HFFc6 (cell line): ENCODE data around the gene WASF2. TPM values are rescaled to one million over a fixed set of nuclear protein-coding genes. Genes with fewer than 3 reads are reported as not detected.
"Not testable (repeated sequence)": the region's sequence is repeated elsewhere in the genome, so short reads cannot be mapped to it uniquely, and the experiment has no call there.

Experiments
- DNase-seq: peaks from one replicate; pipeline ENCODE4 v3.0.0-alpha.2; 2018
- H3K27ac Mint-ChIP-seq: 2 replicates; pipeline ENCODE4 v1.8.0; 2020; ENCODE audit warnings: mild to moderate bottlenecking, mixed read lengths
- H3K27me3 Mint-ChIP-seq: 2 replicates; pipeline ENCODE4 v1.8.0; 2021; ENCODE audit warnings: mild to moderate bottlenecking, moderate library complexity, mixed read lengths; ENCODE audit not compliant: insufficient read depth
- H3K36me3 Mint-ChIP-seq: 2 replicates; pipeline ENCODE4 v1.8.0; 2021; ENCODE audit warnings: low read depth, mixed read lengths
- H3K4me1 Mint-ChIP-seq: 2 replicates; pipeline ENCODE4 v1.8.0; 2020; ENCODE audit warnings: low read depth, mixed read lengths
- H3K4me3 Mint-ChIP-seq: 2 replicates; pipeline ENCODE4 v1.8.0; 2020; ENCODE audit warnings: mild to moderate bottlenecking, moderate library complexity, mixed read lengths
- H3K9me3 Mint-ChIP-seq: 2 replicates; pipeline ENCODE4 v1.8.0; 2020; ENCODE audit warnings: mild to moderate bottlenecking, mixed read lengths
- total RNA-seq, 6 experiments: library from RNA; stranded (reverse); fragmentation: NEBNext Ultra II Directional; extraction: Animal tissue kit (Norgen Biotek cat#: 25700); gene quantifications; 2 replicates in 1 of 6; 3 replicates in 5 of 6; pipeline ENCODE4 v1.2.3, GENCODE V29; 2021
- TF ChIP-seq, protein P1 (sequence below): fragments of 200-600 bp; sonication (generic); IDR thresholded peaks from 2 replicates; pipeline ENCODE4 v1.5.0; 2021; ENCODE audit warnings: antibody characterized with exemption, mild to moderate bottlenecking

Gene WASF2
- total RNA-seq, 6 experiments from 2014 or later = 84.4 to 99.7 (median 93.1) TPM

DNA sequence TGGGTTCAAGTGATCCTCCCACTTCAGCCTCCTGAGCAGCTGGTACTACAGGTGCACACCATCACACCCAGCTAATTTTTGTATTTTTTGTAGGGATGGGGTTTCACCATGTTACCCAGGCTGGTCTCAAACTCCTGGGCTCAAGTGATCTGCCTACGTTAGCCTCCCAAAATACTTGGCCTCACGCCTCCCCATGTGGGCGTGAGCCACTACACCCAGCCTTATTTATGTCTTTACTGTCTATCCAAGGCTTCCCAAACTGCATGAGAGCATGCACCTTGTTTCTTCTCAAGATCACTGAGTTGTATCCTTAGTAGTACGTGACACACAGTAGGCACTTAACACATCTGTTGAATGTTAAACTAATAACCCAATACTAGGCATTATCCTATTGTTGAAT, 14.2 kb downstream of the WASF2 start:
- no peaks in the 10 kb centered on the region for H3K27me3 Mint-ChIP-seq
- peaks cover 5% of the 10 kb centered on the region; the same call in 1 of the 2 replicates for H3K36me3 Mint-ChIP-seq
- DNase-seq = no peak
- no peaks in the 10 kb centered on the region for H3K9me3 Mint-ChIP-seq
- H3K4me1 Mint-ChIP-seq = peaks cover 25% of the 10 kb centered on the region
- TF ChIP-seq, protein P1, sequence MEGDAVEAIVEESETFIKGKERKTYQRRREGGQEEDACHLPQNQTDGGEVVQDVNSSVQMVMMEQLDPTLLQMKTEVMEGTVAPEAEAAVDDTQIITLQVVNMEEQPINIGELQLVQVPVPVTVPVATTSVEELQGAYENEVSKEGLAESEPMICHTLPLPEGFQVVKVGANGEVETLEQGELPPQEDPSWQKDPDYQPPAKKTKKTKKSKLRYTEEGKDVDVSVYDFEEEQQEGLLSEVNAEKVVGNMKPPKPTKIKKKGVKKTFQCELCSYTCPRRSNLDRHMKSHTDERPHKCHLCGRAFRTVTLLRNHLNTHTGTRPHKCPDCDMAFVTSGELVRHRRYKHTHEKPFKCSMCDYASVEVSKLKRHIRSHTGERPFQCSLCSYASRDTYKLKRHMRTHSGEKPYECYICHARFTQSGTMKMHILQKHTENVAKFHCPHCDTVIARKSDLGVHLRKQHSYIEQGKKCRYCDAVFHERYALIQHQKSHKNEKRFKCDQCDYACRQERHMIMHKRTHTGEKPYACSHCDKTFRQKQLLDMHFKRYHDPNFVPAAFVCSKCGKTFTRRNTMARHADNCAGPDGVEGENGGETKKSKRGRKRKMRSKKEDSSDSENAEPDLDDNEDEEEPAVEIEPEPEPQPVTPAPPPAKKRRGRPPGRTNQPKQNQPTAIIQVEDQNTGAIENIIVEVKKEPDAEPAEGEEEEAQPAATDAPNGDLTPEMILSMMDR = no peak
- H3K27ac Mint-ChIP-seq = no peak overlapping the region
- H3K4me3 Mint-ChIP-seq = no peak overlapping the region

DNA sequence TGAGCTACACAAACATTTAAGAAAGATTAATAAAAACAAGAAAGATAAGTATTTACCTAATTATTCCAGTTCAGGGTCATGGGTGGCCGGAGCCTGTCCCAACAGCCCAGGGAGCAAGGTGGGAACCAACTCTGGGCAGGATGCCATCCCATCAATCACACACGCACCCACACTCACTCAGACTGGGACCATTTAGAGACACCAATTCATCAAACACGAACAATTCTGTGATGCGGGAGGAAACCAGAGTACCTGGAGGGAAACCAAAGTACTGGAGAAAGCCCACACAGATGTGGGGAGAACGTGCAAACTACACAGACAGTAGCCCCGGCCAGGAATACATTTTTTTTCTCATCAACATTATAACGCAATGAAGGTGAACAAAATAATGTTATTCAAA, 16.2 kb downstream of the WASF2 start:
- TF ChIP-seq, protein P1 = no peak
- Mint-ChIP-seq H3K4me1 (peaks cover 30% of the 10 kb centered on the region), H3K27ac (no peak overlapping the region), H3K27me3 (no peaks in the 10 kb centered on the region), H3K4me3 (no peak overlapping the region), H3K9me3 (no peaks in the 10 kb centered on the region), H3K36me3 (peaks cover 14% of the 10 kb centered on the region)
- no peak for DNase-seq

DNA sequence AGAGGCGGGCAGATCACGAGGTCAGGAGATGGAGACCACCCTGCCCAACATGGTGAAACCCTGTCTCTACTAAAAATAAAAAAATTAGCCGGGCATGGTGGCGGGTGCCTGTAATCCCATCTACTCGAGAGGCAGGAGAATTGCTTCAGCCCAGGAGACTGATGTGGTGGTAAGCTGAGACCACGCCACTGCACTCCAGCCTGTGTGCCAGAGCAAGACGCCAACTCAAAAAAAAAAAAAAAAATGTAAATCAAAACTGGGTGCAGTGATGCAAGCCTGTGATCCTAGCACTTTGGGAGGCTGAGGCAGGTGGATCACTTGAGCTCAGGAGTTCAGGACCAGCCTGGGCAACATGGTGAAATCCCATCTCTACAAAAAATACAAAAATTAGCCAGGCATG, 17.9 kb downstream of the WASF2 start:
- H3K27me3 Mint-ChIP-seq, H3K4me3 Mint-ChIP-seq, H3K9me3 Mint-ChIP-seq, DNase-seq, H3K27ac Mint-ChIP-seq: not testable (repeated sequence)
- Mint-ChIP-seq H3K4me1 (peaks cover 24% of the 10 kb centered on the region; the same call in 1 of the 2 replicates), H3K36me3 (peaks cover 14% of the 10 kb centered on the region; the same call in 1 of the 2 replicates)

DNA sequence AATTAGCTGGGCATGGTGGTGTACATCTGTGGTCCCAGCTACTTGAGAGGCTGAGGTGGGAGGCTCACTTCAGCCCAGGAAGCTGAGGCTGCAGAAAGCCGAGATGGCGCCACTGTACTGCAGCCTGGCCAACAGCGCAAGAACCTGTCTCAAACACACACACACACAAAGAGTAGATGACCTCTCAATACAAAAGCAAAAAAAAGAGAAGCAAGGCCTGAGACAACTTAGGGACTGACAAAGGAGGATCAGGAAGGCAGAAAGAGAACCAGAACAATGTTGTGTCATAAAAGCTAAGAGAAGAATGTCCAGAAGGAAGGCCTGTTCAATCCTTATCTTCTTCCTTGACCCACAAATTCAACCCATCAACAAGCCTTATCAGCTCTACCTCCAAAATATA, 18.5 kb downstream of the WASF2 start:
- H3K4me3 Mint-ChIP-seq = no peak overlapping the region

DNA sequence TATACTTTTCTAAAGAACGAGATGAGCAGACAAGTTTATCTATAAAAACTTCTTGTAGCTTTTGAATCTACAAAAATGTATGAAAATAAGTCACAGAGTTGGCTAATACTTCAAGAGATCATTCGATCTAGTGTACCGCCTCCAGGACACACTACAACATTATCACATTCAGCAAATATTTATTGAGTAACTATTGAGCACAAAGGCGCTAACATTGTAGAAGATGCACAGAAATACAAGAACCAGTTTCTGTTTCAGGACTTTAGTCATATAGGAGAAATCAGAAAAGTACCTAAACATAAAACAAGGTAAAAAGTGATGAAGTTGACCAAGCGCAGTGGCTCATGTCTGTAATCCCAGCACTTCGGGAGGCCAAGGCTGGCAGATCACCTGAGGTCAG, 20.6 kb downstream of the WASF2 start:
- H3K4me1 Mint-ChIP-seq = peaks cover 25% of the 10 kb centered on the region; the same call in 1 of the 2 replicates
- no peak for DNase-seq
- H3K36me3 Mint-ChIP-seq = peaks cover 21% of the 10 kb centered on the region; the same call in 1 of the 2 replicates
- peaks cover 4% of the 10 kb centered on the region; the same call in 1 of the 2 replicates for H3K27me3 Mint-ChIP-seq
- TF ChIP-seq, protein P1 = no peak
- H3K27ac Mint-ChIP-seq = no peak overlapping the region
- H3K9me3 Mint-ChIP-seq = no peaks in the 10 kb centered on the region
- H3K4me3 Mint-ChIP-seq = no peak overlapping the region

More for the DNA sequence above, 18.5 kb downstream of the WASF2 start:
- DNase-seq = no peak
- H3K36me3 Mint-ChIP-seq = peaks cover 15% of the 10 kb centered on the region; the same call in 1 of the 2 replicates
- peaks cover 19% of the 10 kb centered on the region; the same call in 1 of the 2 replicates for H3K4me1 Mint-ChIP-seq
- no peaks in the 10 kb centered on the region for H3K9me3 Mint-ChIP-seq
- no peaks in the 10 kb centered on the region; the same call in 1 of the 2 replicates for H3K27me3 Mint-ChIP-seq
- TF ChIP-seq, protein P1 = no peak
- no peak overlapping the region for H3K27ac Mint-ChIP-seq

DNA sequence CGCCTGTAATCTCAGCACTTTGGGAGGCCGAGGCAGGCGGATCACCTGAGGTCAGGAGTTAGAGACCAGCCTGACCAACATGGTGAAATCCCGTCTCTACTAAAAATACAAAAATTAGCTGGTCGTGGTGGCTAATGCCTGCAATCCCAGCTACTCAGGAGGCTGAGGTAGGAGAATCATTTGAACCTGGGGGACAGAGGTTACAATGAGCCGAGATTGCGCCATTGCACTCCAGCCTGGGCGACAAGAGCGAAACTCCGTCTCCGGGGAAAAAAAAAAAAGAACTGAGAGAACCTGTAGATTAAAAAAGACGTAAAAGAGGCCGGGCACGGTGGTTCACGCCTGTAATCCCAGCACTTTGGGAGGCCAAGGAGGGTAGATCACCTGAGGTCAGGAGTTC, 21.6 kb downstream of the WASF2 start:
- H3K27me3 Mint-ChIP-seq, H3K27ac Mint-ChIP-seq, DNase-seq, H3K4me3 Mint-ChIP-seq, H3K9me3 Mint-ChIP-seq: not testable (repeated sequence)
- H3K36me3 Mint-ChIP-seq = peaks cover 21% of the 10 kb centered on the region; the same call in 1 of the 2 replicates
- peaks cover 16% of the 10 kb centered on the region; the same call in 1 of the 2 replicates for H3K4me1 Mint-ChIP-seq
